Measurements from ENCODE around the gene IFNA2. TPM values are rescaled to one million over a fixed set of nuclear protein-coding genes. Genes with fewer than 3 reads are reported as not detected.

IFNA2 gene
- total and polyA plus RNA-seq, 2 of the 4 experiments (the other 2 are of a cell fraction): not detected

DNA sequence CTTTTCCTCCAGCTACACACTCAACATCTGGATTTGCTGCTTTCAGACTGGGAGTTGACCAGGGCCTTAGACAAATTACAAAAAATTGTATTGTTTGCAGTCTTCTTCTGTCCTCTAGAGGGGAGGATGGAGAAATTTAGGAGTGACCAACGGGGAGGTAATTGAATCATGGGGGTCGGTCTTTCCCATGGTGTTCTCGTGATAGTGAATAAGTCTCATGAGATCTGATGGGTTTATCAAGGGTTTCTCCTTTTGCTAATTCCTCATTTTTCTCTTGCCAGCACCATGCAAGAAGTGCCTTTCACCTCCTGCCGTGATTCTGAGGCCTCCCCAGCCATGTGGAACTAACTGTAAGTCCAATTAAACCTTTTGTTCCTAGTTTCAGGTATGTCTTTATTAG is 28.0 kb upstream of the IFNA2 start:
- no peak overlapping the region for H2BK20ac ChIP-seq (ENCODE audit: low read depth, low read length)
- ChIA-PET CTCF (no interaction called here), POLR2A (ENCODE audit: unreplicated experiment) (no interaction called here)
- H2BK5ac ChIP-seq (ENCODE audit: low read depth, low read length, poor library complexity, severe bottlenecking): no peak overlapping the region
- no peak overlapping the region for H3K18ac ChIP-seq (ENCODE audit: low read depth, low read length)
- intact Hi-C loops (cut with micrococcal nuclease) (no loop called here), dilution Hi-C loops (cut with HindIII; ENCODE audit: low sequenced_read_pairs, unreplicated experiment) (no loop called here), in situ Hi-C loops (cut with MboI; ENCODE audit: low sequenced_read_pairs) (no loop called here)
- H3K36me3 ChIP-seq (ENCODE audit: control insufficient read depth, insufficient read depth, low read length): no peaks in the 10 kb centered on the region
- no peaks in the 10 kb centered on the region for H3K4me1 ChIP-seq (ENCODE audit: control insufficient read depth, insufficient read depth, low read length)
- WGBS, 2 experiments (ENCODE audit: extremely low coverage in 2 of 2, insufficient read length in 1 of 2): no CpG with 5 or more reads among the region's 4 CpGs
- DNase-seq (no peak), ATAC-seq (ENCODE audit: low read depth) (no peak)
- no peak overlapping the region for H3K56ac ChIP-seq (ENCODE audit: extremely low read depth, insufficient read depth, low read length)
- no peak overlapping the region for H2BK120ac ChIP-seq (ENCODE audit: low read depth, low read length)
- BruUV-seq (replicated peaks): no TSS peak
- H3K4me2 ChIP-seq (ENCODE audit: low read depth, low read length): no peak overlapping the region
- no peak overlapping the region for H3K23ac ChIP-seq (ENCODE audit: low read depth, low read length)
- no peak overlapping the region for H4K91ac ChIP-seq (ENCODE audit: insufficient read depth, low read depth, low read length)
- H3K9ac ChIP-seq (ENCODE audit: low read depth, low read length): no peak overlapping the region
- H3K79me1 ChIP-seq (ENCODE audit: low read depth in 1 of 2, low read length in 2 of 2): no peaks in the 10 kb centered on the region
- H3K14ac ChIP-seq (replicated peaks; ENCODE audit: low read depth, low read length): no peak overlapping the region
- no peak overlapping the region for H2AFZ ChIP-seq (replicated peaks; ENCODE audit: low read length, poor library complexity)
- no peaks in the 10 kb centered on the region for H3K9me1 ChIP-seq (ENCODE audit: insufficient read depth, low read length)
- no peak overlapping the region for H2BK15ac ChIP-seq (ENCODE audit: low read depth, low read length)
- no peak overlapping the region for H3K27ac ChIP-seq (ENCODE audit: insufficient read depth, low read length)
- H4K8ac ChIP-seq (ENCODE audit: low read depth in 2 of 2, low read length in 2 of 2): no peak overlapping the region
- no peaks in the 10 kb centered on the region for H3K9me3 ChIP-seq (ENCODE audit: control insufficient read depth, insufficient read depth, low read length)
- H3K4me3 ChIP-seq (ENCODE audit: insufficient read depth, low read depth, low read length): no peak overlapping the region
- H2AK5ac ChIP-seq (ENCODE audit: low read depth, low read length): no peak overlapping the region
- H2AK9ac ChIP-seq (replicated peaks; ENCODE audit: low read depth, low read length, poor library complexity): no peak overlapping the region
- no peak overlapping the region for H4K5ac ChIP-seq (ENCODE audit: low read depth, low read length)
- H3K27me3 ChIP-seq (ENCODE audit: control insufficient read depth, insufficient read depth, low read length): peaks cover 13% of the 10 kb centered on the region
- no peak overlapping the region for H3K4ac ChIP-seq (ENCODE audit: low read depth, low read length)
- TF ChIP-seq RAD21 (IDR thresholded peaks at IDR 0.05; ENCODE audit: low read length): no peak
- TF ChIP-seq, protein P1, sequence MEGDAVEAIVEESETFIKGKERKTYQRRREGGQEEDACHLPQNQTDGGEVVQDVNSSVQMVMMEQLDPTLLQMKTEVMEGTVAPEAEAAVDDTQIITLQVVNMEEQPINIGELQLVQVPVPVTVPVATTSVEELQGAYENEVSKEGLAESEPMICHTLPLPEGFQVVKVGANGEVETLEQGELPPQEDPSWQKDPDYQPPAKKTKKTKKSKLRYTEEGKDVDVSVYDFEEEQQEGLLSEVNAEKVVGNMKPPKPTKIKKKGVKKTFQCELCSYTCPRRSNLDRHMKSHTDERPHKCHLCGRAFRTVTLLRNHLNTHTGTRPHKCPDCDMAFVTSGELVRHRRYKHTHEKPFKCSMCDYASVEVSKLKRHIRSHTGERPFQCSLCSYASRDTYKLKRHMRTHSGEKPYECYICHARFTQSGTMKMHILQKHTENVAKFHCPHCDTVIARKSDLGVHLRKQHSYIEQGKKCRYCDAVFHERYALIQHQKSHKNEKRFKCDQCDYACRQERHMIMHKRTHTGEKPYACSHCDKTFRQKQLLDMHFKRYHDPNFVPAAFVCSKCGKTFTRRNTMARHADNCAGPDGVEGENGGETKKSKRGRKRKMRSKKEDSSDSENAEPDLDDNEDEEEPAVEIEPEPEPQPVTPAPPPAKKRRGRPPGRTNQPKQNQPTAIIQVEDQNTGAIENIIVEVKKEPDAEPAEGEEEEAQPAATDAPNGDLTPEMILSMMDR (conservative IDR thresholded peaks at IDR 0.05; ENCODE audit: low read depth, low read length): no peak
- TF ChIP-seq POLR2A (IDR thresholded peaks at IDR 0.05; ENCODE audit: low read depth, low read length): no peak
- no peak for TF ChIP-seq SMC3 (IDR thresholded peaks at IDR 0.05; ENCODE audit: low read depth, low read length)
- TF ChIP-seq MAZ (IDR thresholded peaks at IDR 0.05; ENCODE audit: borderline replicate concordance, low read depth, low read length): no peak
- no peak for TF ChIP-seq CHD1 (IDR thresholded peaks at IDR 0.05; ENCODE audit: low read depth, low read length)
- H4K20me1 ChIP-seq (ENCODE audit: insufficient read depth, low read length): no peaks in the 10 kb centered on the region
